ENCODE data around the gene HERC3.
A peak's percentile ranks its signal among the peaks of the same experiment; 100 is the strongest.

HERC3 gene

DNA sequence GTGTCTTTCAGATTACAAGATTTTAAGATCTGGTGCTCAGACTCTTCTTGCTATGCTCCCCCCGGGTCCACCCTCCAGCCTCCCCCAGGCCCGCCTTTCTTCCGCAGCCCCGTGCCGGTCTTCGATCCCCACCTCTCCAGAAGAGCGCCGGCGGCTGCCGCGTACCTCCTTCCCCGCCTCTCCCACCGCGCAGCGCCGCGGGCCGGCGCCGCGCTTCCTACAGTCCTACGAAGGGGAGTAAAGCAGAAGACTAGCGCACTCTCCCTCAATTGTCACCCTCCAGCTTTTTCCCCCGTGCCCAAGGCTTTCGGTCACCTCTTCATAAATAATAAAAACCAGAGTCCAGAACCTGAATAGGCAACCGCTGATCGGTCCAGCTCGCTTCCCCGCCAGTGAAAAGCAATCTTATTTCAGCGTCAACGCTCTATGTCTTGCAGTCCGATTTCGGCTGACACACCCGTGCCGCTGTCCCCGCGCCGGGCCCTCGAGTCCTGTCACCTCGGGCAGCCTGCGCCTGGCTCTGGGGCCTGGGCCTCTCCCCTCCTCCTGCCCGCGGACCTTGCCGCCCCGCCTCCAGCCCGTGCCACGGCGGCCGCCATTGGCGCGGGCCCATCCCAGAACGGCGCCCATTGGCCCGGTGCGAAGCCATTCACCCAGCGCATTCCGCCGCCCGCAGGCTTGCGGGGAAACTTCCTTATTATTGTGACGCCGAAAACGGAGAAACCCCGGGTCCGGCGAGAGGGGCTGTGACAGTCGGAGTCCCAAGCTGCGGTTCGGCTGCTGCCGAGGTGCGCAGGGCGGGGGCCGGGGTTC is at the start of gene HERC3:
HERC3 (plus strand) TSS at position 694 of the 813 bp plus-strand sequence. CDS start 13,344 bp downstream, outside the sequence.
- peak; percentile 86 for DNase-seq

DNA sequence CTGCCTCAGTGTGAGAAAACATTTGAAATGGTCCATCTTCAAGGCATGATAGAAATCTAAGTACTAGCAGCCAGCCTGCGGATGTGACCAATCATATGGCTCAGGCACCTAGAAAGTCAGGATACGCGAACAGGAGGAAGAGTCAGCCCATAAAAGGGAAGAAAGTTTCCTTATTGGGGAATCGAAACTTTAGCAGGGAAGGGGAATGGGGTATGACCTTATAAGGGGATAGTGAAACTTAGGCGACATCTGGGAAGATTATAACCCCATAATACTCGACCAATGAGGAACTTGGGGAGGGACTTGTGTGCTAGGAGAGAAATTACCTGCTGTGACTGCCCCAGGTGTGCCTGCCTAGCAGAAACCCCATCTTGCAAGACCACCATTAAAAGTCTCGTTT is 42.5 kb upstream of the HERC3 start:
- no peak for DNase-seq

DNA sequence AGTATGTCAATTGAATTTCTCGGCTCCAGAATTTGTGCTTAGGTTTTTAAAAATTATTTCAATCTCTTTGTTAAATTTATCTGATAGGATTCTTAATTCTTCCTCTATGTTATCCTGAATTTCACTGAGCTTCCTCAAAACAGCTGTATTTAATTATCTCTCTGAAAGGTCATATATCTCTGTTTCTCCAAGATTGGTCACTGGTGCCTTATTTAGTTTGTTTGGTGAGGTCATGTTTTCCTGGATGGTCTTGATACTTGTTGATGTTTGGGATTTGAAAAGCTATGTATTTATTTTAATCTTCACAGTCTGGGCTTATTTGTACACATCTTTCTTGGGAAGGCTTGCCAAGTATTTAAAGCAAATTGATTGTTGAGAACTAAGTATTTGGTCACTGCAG is 24.7 kb upstream of the HERC3 start:
- no peak for DNase-seq

DNA sequence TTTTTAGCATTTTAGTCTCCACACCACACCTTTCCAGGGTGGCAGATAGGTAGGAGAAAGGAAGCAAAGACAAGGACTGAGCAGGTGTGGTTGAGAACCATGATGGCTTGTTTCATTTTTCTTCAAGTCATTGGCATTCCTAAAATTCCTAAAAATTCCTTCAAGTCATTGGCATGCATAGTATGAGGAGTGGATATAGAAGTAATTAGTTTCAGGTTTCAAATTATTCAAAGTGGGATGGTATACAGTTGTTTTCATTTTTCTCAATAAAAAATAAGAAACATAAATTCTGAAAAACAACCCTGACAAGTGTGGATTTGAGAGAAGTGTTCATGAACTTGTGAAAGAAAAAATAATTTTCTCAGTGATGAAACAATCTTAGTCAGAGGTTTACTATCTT is 22.3 kb upstream of the HERC3 start:
- DNase-seq, result no peak

DNA sequence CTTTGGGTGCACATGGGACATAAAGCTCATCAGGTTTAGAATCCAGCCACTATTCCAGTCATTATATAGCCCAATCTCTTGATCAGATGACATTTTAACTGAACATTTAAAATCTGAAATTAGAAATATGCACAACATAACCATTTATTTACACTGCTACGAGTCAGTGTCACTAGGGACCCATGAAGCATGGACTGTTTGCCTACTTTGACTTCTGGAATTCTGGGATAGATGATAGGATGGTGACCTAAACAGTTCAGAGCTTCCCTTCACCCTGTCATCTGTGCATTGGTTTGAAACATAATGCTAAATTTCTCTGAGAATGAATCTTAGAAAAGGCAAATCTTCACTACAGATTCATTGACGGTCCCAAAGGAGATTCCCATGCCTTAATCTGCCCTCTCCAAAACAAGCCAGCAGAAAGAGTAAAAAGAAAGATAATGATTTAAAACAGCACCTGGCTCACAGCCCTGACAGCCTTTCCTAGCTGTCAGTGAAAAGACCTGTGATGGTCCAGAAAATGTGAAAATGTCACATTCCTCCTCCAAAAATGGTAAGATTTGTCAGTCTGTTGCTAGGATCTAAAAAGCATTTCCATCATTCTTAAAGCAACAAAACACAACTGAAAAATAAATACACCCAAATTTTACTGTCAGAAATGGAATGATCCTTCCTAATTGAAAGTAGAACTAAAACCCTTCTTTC is 18.9 kb upstream of the HERC3 start:
- no peak for DNase-seq

DNA sequence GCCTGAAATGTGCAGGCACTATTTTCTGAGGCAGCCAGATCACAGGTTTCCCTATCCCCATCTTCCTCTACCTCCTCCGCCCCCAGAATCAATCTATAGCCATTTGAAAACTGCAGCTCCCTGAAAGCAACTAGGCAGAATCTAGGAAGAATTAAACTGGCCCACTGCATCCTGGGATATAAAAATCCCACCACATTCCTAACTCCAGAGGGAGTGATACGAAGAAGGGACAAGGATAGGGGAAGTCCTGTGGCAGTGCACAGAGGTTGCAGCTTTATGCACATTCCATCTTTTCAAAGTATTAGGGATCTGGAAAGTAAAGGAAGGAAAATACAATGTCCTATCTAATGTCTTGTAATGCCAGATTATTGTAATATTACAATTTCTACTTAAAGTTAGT is 18.3 kb upstream of the HERC3 start:
- DNase-seq, result no peak

DNA sequence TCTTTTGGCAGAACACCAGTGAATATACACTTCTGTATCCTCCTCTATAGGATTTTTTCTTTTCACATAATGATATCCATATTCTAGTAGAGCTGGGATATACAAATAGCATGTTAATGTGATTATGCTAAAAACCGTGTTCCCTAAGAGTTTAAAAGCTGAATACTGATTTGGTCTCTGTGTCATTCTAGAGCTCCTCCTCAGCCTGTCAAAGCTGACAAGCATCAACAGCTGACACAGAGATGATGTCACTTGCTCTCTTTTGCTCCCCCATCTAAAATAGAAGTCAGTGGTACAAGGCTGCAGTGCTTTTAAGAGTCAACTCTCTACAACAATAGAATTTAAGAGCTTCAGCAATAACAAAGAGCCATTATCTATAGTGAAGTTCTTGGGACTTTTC is 17.1 kb upstream of the HERC3 start:
- no peak for DNase-seq

DNA sequence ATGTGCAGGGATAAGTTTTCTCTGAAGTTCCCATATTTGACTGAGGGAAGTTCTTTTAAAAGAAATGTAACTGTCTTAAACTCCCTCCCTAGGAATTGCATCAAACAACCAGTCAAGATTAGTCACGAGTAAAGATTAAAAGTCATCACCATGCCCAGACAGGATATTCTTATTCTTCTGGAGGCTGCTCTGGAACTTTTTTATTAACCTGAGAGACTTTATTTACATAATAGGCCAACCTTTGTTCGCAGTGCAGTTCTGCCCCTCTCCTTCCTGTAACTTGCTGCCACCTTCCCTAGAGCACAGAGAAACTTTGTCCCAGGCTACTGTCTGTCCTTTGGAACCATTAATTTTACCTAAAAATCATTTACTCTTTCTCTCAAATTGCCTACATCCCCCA is 9.8 kb upstream of the HERC3 start:
- no peak for DNase-seq

DNA sequence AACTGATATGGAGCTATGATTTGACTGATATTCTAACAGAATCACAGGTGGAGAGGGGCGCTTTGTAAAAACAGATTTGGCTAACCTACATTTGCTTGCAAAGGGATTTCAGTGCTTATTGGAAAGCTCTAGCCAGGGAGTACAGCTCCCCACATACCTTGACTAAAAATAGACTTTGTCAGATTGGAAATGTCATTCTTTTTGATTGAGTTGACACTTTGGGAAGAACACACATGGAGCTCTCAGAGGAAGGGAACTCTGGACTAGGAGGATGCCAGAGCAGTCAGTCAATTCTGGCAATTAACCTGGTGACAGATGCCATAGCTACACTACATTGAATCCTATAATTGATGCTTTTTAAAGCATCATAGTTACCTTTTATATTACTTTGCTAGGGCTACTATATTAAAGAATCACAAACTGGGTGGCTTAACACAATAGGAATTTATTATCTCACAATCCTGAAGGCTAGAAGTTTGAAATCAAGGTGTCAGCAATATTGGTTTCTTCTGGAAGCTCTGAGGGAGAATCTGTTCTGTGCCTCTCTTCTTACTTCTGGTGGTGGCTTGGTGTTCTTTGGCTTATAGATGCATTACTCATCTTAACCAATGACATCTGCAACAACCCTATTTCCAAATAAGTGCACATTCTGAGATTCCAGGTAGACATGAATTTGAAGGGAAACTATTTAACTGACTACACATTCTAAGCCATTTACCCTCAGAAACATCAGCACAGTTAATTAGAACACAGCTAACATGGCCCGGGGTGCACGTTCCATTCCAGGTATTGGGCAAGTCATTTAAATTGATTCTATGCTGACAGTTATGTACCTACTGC is 8.4 kb upstream of the HERC3 start:
- no peak for DNase-seq

DNA sequence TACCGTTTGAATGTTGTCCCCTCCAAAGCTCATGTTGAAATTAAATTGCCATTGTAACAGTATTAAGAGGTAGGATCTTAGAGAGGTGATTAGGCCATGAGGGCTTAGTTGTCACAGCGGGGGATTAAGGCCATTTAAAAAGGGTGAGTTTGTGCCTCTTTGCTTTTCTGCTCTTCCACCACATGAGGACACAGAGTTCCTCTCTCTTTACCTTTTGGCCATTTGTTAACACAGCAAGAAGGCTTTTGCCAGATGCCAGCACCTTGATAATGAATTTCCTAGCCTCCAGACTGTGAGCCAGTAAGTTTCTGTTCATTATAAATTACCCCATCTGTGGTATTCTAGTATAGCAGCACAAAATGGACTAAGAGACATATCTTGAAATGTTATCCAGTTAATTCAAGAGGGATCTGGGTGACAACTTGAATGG is 7.8 kb upstream of the HERC3 start:
- no peak for DNase-seq

DNA sequence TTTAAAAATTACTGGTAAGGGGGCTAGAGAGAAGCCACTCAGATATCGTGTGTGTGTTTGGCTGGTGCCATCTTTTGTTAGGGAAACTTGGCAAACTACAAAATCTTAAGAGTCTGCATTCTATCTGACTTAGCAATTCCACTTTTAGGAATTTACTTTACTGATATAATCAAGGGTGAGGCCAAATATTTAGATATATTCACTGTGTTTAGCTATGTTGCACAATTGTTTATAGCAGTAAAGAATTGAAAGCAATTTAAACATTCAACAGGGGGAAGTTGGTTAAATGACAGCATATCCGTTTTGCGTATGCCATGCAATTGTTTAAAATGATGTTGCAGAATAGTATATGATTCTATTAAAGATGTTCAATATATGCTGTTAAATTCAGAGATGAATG is 6.4 kb upstream of the HERC3 start:
- DNase-seq, result no peak

DNA sequence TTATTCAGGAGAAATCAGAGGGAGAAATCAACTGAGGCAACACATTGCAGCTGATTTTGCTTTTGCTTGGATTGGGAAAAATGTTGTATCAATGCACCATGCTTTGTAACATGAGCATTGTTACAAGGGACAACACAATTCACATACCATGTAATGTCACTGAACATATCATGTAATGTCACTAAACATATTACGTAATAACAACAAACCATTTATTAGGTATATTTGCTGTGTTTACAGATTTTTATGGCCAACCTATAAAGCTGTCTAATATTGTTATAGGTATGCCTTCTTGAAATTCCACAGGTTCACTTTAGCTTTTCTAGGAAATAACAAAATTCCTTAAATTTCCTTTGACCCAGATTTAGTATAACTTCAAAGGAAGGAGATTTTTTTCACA is 5.0 kb upstream of the HERC3 start:
- DNase-seq, result no peak

DNA sequence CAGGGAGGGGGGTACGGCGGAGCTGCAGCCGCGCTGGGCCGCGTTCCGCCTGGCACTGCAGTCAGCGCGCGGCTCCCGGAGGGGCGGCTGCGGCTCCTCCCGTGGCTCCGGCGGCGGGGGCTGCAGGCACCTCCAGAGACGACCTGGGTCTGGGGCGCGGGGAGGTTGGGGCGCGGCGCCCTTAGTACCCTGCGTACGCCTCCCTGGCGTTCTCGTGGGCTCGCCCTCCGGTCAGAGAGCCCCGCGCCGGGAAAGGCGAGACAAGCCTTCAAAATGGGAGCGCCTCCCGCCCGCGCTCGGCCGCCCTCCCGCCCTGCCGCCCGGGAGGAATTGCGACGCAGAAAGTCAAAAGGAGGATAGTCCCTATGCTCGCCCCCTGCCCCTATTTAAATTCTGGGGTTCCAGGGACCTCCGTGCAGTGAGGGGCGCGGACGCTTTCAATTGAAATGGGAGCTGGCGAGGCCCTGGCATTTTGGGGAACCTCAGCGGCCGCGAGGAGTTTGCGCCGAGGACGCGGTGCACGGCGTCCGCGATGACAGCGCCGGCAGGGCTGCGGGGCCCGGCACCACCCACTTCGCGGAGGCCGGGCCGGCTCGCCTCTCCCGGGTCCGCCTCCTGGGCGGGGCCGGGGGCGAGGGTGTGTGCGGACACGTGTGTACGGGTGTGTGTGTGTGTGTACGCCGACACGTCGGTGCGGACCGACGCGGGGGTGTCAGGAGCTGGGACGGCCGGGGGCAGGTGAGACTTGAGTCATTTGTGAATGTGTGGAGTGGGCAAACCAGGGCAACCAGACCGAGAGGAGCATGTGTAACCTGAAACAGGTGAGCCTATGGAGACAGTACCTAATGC is 544 bp downstream of the HERC3 start:
- peak; percentile 76 for DNase-seq

DNA sequence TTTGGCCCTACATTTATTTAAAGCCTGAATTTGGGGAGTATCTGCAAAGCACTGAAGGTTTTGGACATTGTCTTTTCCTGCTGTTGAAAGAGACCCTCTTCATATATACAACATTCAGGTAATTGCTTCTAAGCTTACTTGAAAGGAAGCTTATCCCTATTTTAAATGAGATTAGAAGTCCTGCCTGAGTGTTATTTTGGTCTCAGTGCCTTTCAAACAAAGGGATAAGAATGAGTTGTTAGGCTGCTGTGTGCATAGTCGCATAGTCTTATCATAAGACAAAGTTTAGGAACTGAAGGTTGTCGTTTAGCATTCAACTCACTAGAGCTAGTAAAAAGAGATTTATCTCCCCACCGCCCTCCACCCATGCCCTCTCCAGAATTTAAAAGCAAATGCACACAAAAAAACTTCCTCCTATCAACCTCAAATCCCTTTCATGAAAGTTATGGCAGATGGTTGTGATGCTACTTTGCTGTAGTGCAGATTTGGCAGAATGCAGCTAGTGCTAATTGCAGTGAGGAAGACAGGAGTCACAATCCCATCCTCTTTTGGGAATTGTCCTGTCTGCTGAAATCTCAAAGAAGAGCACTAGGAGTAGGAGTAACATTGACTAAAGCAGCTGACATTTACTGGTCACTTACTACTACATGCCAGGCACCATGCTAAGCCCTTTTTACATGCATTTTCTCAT is 5.8 kb downstream of the HERC3 start:
- no peak for DNase-seq

DNA sequence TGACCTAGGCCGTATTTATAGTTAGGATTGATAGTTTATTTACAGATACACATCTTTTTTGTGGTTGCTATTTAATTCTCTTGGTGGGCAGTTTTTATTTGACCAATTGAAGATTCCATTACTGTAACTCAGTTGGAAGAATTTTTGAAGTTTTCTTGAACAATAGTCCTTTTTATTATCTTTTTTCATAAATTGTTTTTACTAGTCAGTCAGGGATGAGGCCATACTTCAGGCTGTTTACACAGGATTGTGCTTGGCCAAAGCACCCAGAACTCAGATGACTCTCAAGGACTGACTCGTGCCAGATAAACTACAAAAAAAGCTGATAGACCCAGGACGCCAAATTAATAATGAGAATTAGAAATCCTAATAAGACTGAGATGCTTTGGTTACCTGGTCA is 7.0 kb downstream of the HERC3 start:
- no peak for DNase-seq

DNA sequence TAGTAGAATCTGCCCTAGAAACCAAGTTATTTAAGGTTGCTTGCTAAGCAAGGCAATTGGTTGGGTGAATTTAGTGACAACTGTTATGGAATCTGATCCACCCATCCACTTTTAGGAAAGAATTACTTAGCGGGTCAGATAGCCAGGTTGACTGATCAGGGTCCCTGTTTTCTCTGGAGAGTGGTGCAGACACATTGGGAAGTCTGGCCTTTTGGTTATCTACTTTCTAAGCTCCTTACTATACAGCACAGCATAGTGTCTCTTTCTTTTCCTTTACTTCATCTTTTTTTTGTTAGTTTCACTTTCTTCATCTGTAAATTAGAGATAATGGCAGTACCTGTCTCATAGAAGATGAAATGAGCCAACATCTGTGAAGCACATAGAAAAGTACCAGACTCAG is 7.4 kb downstream of the HERC3 start:
- no peak for DNase-seq

DNA sequence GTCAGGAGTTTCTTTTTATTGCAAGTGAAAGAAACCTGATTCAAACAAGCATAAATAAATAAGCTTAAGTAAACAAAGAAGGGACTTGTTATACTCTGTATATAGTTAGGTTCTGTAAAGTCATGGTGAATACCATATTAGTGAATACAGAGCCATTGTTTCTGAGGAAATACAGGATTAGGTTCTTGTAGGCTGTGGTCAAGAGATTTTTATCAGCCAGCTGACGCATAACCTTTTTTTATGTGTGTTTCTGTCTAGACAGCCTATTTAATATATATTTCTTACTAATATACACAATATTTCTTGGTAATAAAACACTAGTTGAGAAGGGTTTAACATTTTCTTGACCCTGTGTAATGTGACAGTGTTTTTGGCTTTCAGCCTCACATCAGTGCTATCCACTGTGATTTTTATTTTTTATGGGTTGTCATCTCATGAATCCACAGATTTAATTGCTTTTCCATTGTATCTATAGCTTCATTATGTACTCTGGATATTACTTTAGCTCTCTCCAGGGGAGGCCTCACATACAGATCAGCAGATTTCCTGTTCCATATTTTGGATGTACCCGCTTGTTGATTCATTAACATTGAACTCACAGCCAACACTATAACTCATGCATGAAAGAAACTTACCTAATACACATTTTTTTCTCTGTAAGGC is 8.0 kb downstream of the HERC3 start:
- DNase-seq, result no peak

DNA sequence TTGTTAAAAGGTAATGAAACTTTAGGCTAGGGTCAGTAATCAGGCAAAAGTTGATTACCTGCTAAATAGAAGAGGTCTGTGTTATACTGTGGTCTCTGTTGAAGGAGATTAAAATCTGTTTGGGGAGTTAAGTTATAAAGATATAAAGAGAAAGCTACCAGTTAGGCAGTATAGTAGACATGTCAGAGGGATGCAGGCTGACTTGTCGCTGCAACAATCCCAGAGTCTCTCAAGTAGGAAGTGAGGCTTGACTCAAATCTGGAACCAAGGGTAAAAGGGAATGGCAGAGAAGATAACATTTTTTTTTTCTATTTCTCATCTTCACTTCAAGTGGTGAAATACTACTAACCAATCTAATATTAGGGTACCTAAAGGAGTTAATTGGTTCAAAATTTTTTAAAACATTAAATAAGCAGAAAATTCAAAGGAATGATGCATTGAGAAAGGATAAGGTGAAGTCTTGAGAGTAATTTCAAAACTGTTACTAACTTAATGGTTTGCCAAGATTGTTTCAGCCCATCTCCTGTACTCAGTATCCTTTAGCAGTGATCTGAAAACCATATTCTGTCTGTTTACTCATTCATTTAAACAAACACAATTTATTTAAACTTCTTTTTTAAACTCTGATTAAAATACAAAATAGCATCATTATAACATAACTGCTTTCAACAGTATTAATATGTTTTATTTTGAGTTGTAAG is 12.8 kb downstream of the HERC3 start:
- no peak for DNase-seq

DNA sequence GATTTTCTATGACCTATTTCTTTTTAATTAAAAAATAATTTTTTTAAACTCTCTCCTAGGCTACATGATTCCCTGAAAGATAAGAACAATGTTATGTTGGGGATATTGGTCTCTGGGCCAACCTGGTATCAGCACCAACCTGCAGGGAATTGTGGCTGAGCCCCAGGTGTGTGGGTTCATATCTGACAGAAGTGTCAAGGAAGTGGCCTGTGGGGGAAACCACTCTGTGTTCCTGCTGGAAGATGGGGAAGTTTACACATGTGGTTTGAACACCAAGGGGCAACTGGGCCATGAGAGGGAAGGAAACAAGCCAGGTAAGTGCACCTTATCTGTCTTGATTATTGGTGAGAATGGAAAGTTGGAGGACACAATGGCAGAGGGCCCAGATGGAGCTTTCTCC is 13.5 kb downstream of the HERC3 start:
- DNase-seq, result no peak

DNA sequence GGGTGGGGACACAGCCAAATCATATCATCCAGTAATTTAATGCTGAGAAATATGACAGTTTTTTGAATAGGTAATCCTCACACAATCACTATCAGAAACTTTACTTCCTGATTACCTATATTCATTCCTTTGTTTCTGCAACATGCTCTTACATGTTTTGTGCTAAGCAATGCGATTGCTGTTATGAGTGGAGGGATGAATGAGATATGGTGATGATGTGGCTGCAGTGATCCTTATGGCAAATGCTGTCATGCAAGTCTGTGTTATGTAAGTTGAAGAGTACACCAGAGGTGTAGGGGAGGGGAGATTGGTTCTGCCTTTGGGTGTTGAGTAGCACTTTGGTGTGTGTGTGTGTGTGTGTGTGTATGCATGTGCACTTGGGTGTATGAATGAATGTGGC is 14.6 kb downstream of the HERC3 start:
- DNase-seq, result no peak

DNA sequence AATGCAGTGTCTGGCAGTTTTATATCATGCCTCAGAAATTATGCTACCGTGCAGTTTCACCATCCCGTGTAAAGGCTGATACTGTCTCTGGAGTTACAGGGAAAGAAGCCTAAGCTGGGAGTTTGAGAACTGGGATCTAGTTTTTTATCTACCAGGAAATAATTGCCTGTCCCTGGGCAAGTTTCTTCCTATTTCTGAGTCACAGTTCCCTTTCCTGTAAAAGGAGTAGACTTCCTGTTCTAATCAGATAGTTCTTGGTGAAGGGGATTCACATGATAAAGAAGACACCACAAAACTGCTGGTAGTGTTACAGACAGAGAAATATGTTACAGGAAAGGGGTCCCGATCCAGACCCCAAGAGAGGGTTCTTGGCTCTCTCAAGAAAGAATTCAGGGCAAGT is 17.1 kb downstream of the HERC3 start:
- DNase-seq, result no peak

All from activated CD4-positive, alpha-beta T cell treated with anti-CD3 and anti-CD28 coated beads, Interleukin-2, amount 50 U/mL, for 1 hour (primary cell).